ENCODE results near the gene ACKR2. TPM values are rescaled to one million over a fixed set of nuclear protein-coding genes. Genes with fewer than 3 reads are reported as not detected.
A peak's percentile ranks its signal among the peaks of the same experiment; 100 is the strongest.

Gene ACKR2
- total and polyA plus RNA-seq, 2 of the 13 experiments (the other 11 are each of a cell fraction or from before 2014, with no cell fraction given), result 1.1 to 1.9 TPM

GRCh38 chr3:42804106-42804830, 5.0 kb upstream of the ACKR2 start, which contains the start of gene HIGD1A (continued):
- TF ChIP-seq ZSCAN31 (CRISPR knock-in tag; IDR thresholded peaks at IDR 0.05; ENCODE audit: low read depth) (0 out of 2 replicates have a peak, but pooled peaks have one; percentile 18), RXRB (CRISPR knock-in tag; IDR thresholded peaks at IDR 0.05; ENCODE audit: borderline replicate concordance) (no peak; the same call in 1 of the 2 replicates), ZNF737 (CRISPR knock-in tag; IDR thresholded peaks at IDR 0.05; ENCODE audit: borderline replicate concordance) (no peak), POLR2AphosphoS5 (IDR thresholded peaks at IDR 0.05; ENCODE audit: low read depth, low read length) (peak; percentile 92), RBM39 (IDR thresholded peaks at IDR 0.05; ENCODE audit: low read depth, low read length, poor library complexity, severe bottlenecking) (peak; percentile 22), BCL6 (CRISPR knock-in tag; IDR thresholded peaks at IDR 0.05) (0 out of 2 replicates have a peak, but pooled peaks have one; percentile 26), ZNF33B (CRISPR knock-in tag; IDR thresholded peaks at IDR 0.05) (no peak), U2AF2 (IDR thresholded peaks at IDR 0.05; ENCODE audit: low read depth, low read length) (no peak), RFX1 (IDR thresholded peaks at IDR 0.05) (no peak), SETDB1 (CRISPR knock-in tag; IDR thresholded peaks at IDR 0.05; ENCODE audit: borderline replicate concordance) (no peak), XBP1 (CRISPR knock-in tag; IDR thresholded peaks at IDR 0.05) (no peak), NBN (conservative IDR thresholded peaks at IDR 0.05) (no peak), DMAP1 (CRISPR knock-in tag; IDR thresholded peaks at IDR 0.05) (no peak; the same call in 1 of the 2 replicates), ZNF33A (CRISPR knock-in tag; IDR thresholded peaks at IDR 0.05; ENCODE audit: borderline replicate concordance) (no peak), NFIC (IDR thresholded peaks at IDR 0.05; ENCODE audit: low read length) (no peak), TCF12 (IDR thresholded peaks at IDR 0.05) (no peak), TCF12 (CRISPR knock-in tag; IDR thresholded peaks at IDR 0.05) (no peak), NFRKB (IDR thresholded peaks at IDR 0.05) (no peak), UBTF (CRISPR knock-in tag; IDR thresholded peaks at IDR 0.05) (peak; percentile 92), TARDBP (CRISPR knock-in tag; IDR thresholded peaks at IDR 0.05) (0 out of 2 replicates have a peak, but pooled peaks have one; percentile 86), SRSF1 (optimal IDR thresholded peaks at IDR 0.05; ENCODE audit: low read depth, low read length) (no peak), FOXO1 (CRISPR knock-in tag; IDR thresholded peaks at IDR 0.05) (no peak), HMG20A (CRISPR knock-in tag; IDR thresholded peaks at IDR 0.05; ENCODE audit: borderline replicate concordance) (peak; percentile 8; the same call in 1 of the 2 replicates), HNRNPUL1 (IDR thresholded peaks at IDR 0.05; ENCODE audit: low read depth, low read length) (no peak), NFE2 (CRISPR knock-in tag; IDR thresholded peaks at IDR 0.05) (no peak), FOXC1 (CRISPR knock-in tag; IDR thresholded peaks at IDR 0.05; ENCODE audit: borderline replicate concordance) (peak; percentile 33), ZNF512 (CRISPR knock-in tag; IDR thresholded peaks at IDR 0.05) (no peak)
- TF ChIP-seq, protein P1, sequence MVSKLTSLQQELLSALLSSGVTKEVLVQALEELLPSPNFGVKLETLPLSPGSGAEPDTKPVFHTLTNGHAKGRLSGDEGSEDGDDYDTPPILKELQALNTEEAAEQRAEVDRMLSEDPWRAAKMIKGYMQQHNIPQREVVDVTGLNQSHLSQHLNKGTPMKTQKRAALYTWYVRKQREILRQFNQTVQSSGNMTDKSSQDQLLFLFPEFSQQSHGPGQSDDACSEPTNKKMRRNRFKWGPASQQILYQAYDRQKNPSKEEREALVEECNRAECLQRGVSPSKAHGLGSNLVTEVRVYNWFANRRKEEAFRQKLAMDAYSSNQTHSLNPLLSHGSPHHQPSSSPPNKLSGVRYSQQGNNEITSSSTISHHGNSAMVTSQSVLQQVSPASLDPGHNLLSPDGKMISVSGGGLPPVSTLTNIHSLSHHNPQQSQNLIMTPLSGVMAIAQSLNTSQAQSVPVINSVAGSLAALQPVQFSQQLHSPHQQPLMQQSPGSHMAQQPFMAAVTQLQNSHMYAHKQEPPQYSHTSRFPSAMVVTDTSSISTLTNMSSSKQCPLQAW (CRISPR knock-in tag; IDR thresholded peaks at IDR 0.05), result peak; percentile 73
